Thymus (tissue), 11 donors: Measurements from ENCODE around the gene GMPR2. TPM values are rescaled to one million over a fixed set of nuclear protein-coding genes. Genes with fewer than 3 reads are reported as not detected.
"Not testable (repeated sequence)": the region's sequence is repeated elsewhere in the genome, so short reads cannot be mapped to it uniquely, and the experiment has no call there.

Experiments
- DNase-seq, 9 donors: peaks; one replicate each; pipeline ENCODE4 v3.0.0-alpha.2; 2013; ENCODE audit warnings: low spot score in 9 of 9, low read depth in 6 of 9, missing footprints in 1 of 9
- H3K27ac ChIP-seq, 2 donors: one replicate each; pipeline ENCODE4 v1.5.1; 2013; ENCODE audit warnings: control low read depth in 1 of 2, low read depth in 1 of 2, low read length in 1 of 2, mild to moderate bottlenecking in 1 of 2, moderate library complexity in 1 of 2
- H3K27me3 ChIP-seq, 2 donors: one replicate each; pipeline ENCODE4 v1.5.1; 2013; ENCODE audit warnings: low read length in 1 of 2; ENCODE audit not compliant: control insufficient read depth in 2 of 2, insufficient read depth in 1 of 2
- H3K36me3 ChIP-seq, 2 donors: one replicate each; pipeline ENCODE4 v1.5.1; 2013; ENCODE audit warnings: low read length in 1 of 2, mild to moderate bottlenecking in 1 of 2, moderate library complexity in 1 of 2; ENCODE audit not compliant: control insufficient read depth in 2 of 2, insufficient read depth in 2 of 2
- H3K4me1 ChIP-seq, 2 donors: one replicate each; pipeline ENCODE4 v1.5.1; 2013; ENCODE audit warnings: low read length in 2 of 2; ENCODE audit not compliant: control insufficient read depth in 2 of 2, insufficient read depth in 2 of 2
- H3K4me3 ChIP-seq, 2 donors: one replicate each; pipeline ENCODE4 v1.5.1; 2013; ENCODE audit warnings: low read length in 2 of 2, control low read depth in 1 of 2, mild to moderate bottlenecking in 1 of 2
- H3K9me3 ChIP-seq, 2 donors: one replicate each; pipeline ENCODE4 v1.5.1; 2013; ENCODE audit warnings: low read length in 1 of 2, mild to moderate bottlenecking in 1 of 2; ENCODE audit not compliant: control insufficient read depth in 2 of 2, insufficient read depth in 1 of 2
- WGBS: extraction: QIAGEN DNeasy Blood & Tissue Kit; methylation state at CpG from one replicate; pipeline ENCODE4 v1.1.7; 2013; 5-methylcytosine and 5-hydroxymethylcytosine counted together
- polyA plus RNA-seq: library from polyadenylated mRNA; stranded (reverse); fragments of 200-250 nt; gene quantifications from one replicate; pipeline ENCODE4 v1.2.3, GENCODE V29; 2013
- total RNA-seq: library from RNA; stranded (reverse); fragments of 120-200 nt; gene quantifications from one replicate; pipeline ENCODE4 v1.2.4, GENCODE V29; 2013
- donor health status: healthy.

Gene GMPR2
- total and polyA plus RNA-seq, 2 donors = 53.6 to 67.0 TPM

GRCh38 chr14:24195186-24196070 is 37.3 kb upstream of the GMPR2 start, which contains the start of gene TM9SF1:
Gene TM9SF1 (minus strand): TSS chr14:24195441. CDS start chr14:24195019, 422 bp downstream.
- H3K27ac ChIP-seq = peak within 1 kb of the TSS; percentile 94 to 98
- H3K4me3 ChIP-seq = peak within 1 kb of the TSS; percentile 94 to 98
- H3K27me3 ChIP-seq = no peaks in the 10 kb centered on the region
- peak; percentile 67 to 95 (median 83) for DNase-seq
- no peaks in the 10 kb centered on the region for H3K9me3 ChIP-seq
- H3K36me3 ChIP-seq = peaks cover 14 to 30% of the 10 kb centered on the region in 2 donors
- H3K4me1 ChIP-seq = peaks cover 17 to 25% of the 10 kb centered on the region in 2 donors
- under 1% methylated on average over 89 of the region's 89 CpGs for WGBS

- no peaks in the 10 kb centered on the region for H3K27me3 ChIP-seq
- peaks cover 14 to 27% of the 10 kb centered on the region in 2 donors for H3K36me3 ChIP-seq
- peaks cover 17 to 25% of the 10 kb centered on the region in 2 donors for H3K4me1 ChIP-seq
- peak overlapping the region; percentile 94 to 98 for H3K27ac ChIP-seq
- 38% methylated on average over 33 of the region's 33 CpGs for WGBS
- H3K4me3 ChIP-seq = peak overlapping the region; percentile 94 to 98
- no peaks in the 10 kb centered on the region for H3K9me3 ChIP-seq
- peak in 3 of 9 donors; percentile 14 to 46 (median 28) for DNase-seq
These were observed 36.4 kb upstream of the GMPR2 start for GRCh38 chr14:24196071-24197055.

GRCh38 chr14:24197056-24197450 is 35.7 kb upstream of the GMPR2 start:
- Histone ChIP-seq H3K9me3 (peaks cover 2 to 4% of the 10 kb centered on the region in 2 donors), H3K36me3 (peaks cover 17 to 26% of the 10 kb centered on the region in 2 donors), H3K4me1 (peaks cover 17 to 25% of the 10 kb centered on the region in 2 donors), H3K27ac (no peak overlapping the region), H3K27me3 (no peaks in the 10 kb centered on the region), H3K4me3 (no peak overlapping the region)
- 89% methylated on average over 2 of the region's 2 CpGs for WGBS
- no peak for DNase-seq

DNA sequence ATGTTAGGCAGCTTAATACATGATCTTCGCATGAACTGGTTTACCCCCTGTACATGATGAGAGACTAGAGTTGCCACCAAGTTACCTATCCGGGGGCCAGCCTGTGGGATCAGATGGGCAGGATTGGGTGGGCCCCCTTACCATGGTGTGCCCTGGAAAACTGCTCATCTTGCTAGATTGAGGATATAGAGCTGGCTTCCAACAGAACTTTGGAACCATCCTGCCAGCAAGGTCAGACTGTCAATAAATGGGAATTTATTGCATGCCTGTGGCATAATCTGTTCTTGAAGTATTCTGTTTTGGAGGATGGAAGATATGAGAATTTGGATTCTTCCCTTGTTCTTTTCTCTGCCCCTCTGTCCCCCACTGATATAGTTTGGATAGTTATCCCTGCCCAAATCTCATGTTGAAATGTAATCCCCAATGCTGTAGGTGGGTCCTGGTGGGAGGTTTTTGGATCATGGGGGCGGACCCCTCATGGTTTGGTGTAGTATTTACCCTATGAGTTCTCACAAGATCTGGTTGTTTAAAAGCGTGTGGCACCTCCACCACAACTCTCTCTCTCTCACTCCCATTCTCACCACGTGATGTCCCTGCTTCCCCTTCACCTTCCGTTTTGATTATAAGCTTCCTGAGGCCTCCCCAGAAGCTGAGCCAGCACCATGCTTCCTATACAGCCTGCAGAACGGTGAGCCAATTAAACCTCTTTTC is 33.8 kb upstream of the GMPR2 start:
- no peaks in the 10 kb centered on the region for H3K27me3 ChIP-seq
- H3K36me3 ChIP-seq = peaks cover 11 to 18% of the 10 kb centered on the region in 2 donors
- no peak overlapping the region for H3K27ac ChIP-seq
- H3K9me3 ChIP-seq = peaks cover 2 to 6% of the 10 kb centered on the region in 2 donors
- 96% methylated on average over 7 of the region's 7 CpGs for WGBS
- H3K4me3 ChIP-seq = no peak overlapping the region
- peaks cover 16 to 25% of the 10 kb centered on the region in 2 donors for H3K4me1 ChIP-seq
- no peak for DNase-seq

- not testable (repeated sequence) for H3K4me3 ChIP-seq, H3K27ac ChIP-seq, H3K9me3 ChIP-seq, H3K27me3 ChIP-seq, DNase-seq
- Histone ChIP-seq H3K36me3 (peaks cover 30 to 48% of the 10 kb centered on the region in 2 donors), H3K4me1 (peaks cover 7 to 12% of the 10 kb centered on the region in 2 donors)
- 96% methylated on average over 8 of the region's 8 CpGs for WGBS
These were observed 30.2 kb upstream of the GMPR2 start for GRCh38 chr14:24202538-24202937.

- not testable (repeated sequence) for DNase-seq, H3K9me3 ChIP-seq, H3K27ac ChIP-seq, H3K4me3 ChIP-seq, H3K27me3 ChIP-seq
- 98% methylated on average over 16 of the region's 16 CpGs for WGBS
- Histone ChIP-seq H3K36me3 (peaks cover 37 to 57% of the 10 kb centered on the region in 2 donors), H3K4me1 (peaks cover 12 to 16% of the 10 kb centered on the region in 2 donors)
These were observed 29.4 kb upstream of the GMPR2 start for GRCh38 chr14:24203249-24203886.

DNA sequence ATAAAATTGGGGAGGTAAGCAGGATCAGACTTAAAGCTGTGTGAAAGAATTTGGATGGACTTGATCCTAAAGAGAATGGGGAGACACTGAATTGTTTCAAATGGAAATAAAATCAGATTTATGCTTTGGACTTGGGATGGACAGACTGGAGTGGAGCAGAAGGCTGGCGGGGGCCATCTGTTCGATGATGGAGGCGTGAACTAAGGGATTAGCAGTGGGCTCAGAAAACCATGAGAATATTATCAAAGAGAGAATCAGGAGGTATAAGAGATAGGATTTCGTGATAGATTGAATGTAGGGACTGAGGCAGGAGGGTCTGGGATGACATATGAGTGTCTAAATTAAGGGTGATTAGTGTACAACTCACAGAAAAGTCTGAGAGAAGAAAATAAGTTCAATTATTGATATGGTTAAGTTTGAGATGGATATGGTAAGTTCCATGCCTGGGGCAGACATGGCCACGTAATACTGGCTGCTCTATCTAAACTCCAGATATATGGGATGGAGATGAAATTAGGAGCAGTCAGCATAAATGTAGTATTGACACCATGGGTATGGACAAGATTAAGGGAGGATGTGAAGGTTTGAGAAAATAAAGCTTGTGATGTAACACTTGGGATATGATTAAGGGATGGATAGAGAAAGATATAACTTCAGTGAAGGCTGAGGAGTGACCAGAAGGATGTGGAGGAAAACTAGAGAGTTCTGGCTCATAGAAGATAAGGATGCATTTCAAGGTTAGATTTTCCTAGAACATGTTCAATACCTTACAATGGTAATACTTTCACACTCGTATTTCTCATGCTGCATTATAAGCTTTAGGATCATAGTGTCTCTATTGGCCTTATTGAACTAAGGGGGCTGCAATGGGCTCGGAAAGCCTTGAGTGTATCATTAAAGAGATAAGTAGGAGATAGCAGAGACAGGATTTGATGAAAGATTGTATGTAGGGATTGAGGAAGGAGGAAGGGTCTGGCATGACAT is 28.3 kb upstream of the GMPR2 start:
- peaks cover 2 to 6% of the 10 kb centered on the region in 2 donors for H3K9me3 ChIP-seq
- no peak overlapping the region for H3K4me3 ChIP-seq
- no peak overlapping the region for H3K27ac ChIP-seq
- H3K36me3 ChIP-seq = peaks cover 43 to 64% of the 10 kb centered on the region in 2 donors
- no peak for DNase-seq
- H3K4me1 ChIP-seq = peaks cover 12 to 16% of the 10 kb centered on the region in 2 donors
- no peaks in the 10 kb centered on the region for H3K27me3 ChIP-seq
- 98% methylated on average over 7 of the region's 7 CpGs for WGBS
